SK-N-SH (cell line): ENCODE results near the gene ALPK3. TPM values are rescaled to one million over a fixed set of nuclear protein-coding genes. Genes with fewer than 3 reads are reported as not detected.

Experiments
- CTCF ChIA-PET: fragments of 300-600, 350-600 bp; formaldehyde crosslinking; extraction: SDS; loops from one replicate; lab custom pipeline; 2021; lab: Yijun Ruan, JAX
- POLR2A ChIA-PET: fragments of 350-600 bp; sonication (Branson Sonifier 250); formaldehyde crosslinking; extraction: SDS; loops from one replicate; lab custom pipeline; 2020; ENCODE audit warnings: antibody characterized with exemption, inconsistent platforms; lab: Yijun Ruan, JAX
- DNase-seq: peaks from one replicate; pipeline ENCODE4 v3.0.0; 2012
- H2AFZ ChIP-seq: fragments of 200-600 bp; sonication (generic); 2 replicates; pipeline ENCODE4 v1.8.1; 2016; ENCODE audit warnings: antibody characterized with exemption, mild to moderate bottlenecking, low read depth
- H3F3A ChIP-seq: fragments of 200-600 bp; sonication (generic); replicated peaks from 2 replicates; pipeline ENCODE3; 2016; ENCODE audit warnings: antibody characterized with exemption, mild to moderate bottlenecking; ENCODE audit not compliant: insufficient read depth
- H3K27ac ChIP-seq, 2 experiments: fragments of 200-500 bp in 1 of 2; fragments of 200-600 bp in 1 of 2; sonication (Bioruptor generic) in 1 of 2; sonication (generic), shearing (Covaris generic) in 1 of 2; 2 replicates each; pipeline versions ENCODE4 v1.5.1 to v1.6.1; 2014 to 2016; ENCODE audit warnings: low read depth in 2 of 2, inconsistent platforms in 1 of 2, low read length in 1 of 2, mild to moderate bottlenecking in 1 of 2, mixed read lengths in 1 of 2
- H3K27me3 ChIP-seq: fragments of 200-600 bp; sonication (generic), shearing (Covaris generic); 2 replicates; pipeline ENCODE4 v1.6.1; 2016; ENCODE audit warnings: mixed run types; ENCODE audit not compliant: insufficient read depth
- H3K36me3 ChIP-seq, 2 experiments: fragments of 200-500 bp in 1 of 2; fragments of 200-600 bp in 1 of 2; sonication (Bioruptor generic) in 1 of 2; sonication (generic) in 1 of 2; replicated peaks in 1 of 2; 2 replicates each; pipeline versions ENCODE3 to v1.5.1; 2014 to 2016; ENCODE audit warnings: low read length in 1 of 2, mild to moderate bottlenecking in 1 of 2; ENCODE audit not compliant: insufficient read depth in 2 of 2, control insufficient read depth in 1 of 2
- H3K4me1 ChIP-seq, 2 experiments: fragments of 200-500 bp in 1 of 2; fragments of 200-600 bp in 1 of 2; sonication (Bioruptor generic) in 1 of 2; sonication (generic), shearing (Covaris generic) in 1 of 2; 2 replicates each; pipeline versions ENCODE4 v1.5.1 to v1.6.1; 2014 to 2016; ENCODE audit warnings: low read depth in 1 of 2, low read length in 1 of 2, mixed run types in 1 of 2; ENCODE audit not compliant: insufficient read depth in 2 of 2, control insufficient read depth in 1 of 2
- H3K4me2 ChIP-seq: fragments of 200-600 bp; sonication (generic), shearing (Covaris generic); 2 replicates; pipeline ENCODE4 v1.6.1; 2017; ENCODE audit warnings: mixed run types
- H3K4me3 ChIP-seq, 2 experiments: fragments of 200-500 bp in 1 of 2; fragments of 200-600 bp in 1 of 2; sonication (Bioruptor generic) in 1 of 2; sonication (generic), shearing (Covaris generic) in 1 of 2; 2 replicates each; pipeline versions ENCODE4 v1.5.1 to v1.8.1; 2014 to 2016; ENCODE audit warnings: low read depth in 2 of 2, inconsistent platforms in 1 of 2, low read length in 1 of 2, mild to moderate bottlenecking in 1 of 2, mixed read lengths in 1 of 2, moderate library complexity in 1 of 2
- H3K79me2 ChIP-seq: fragments of 200-600 bp; sonication (generic); 2 replicates; pipeline ENCODE4 v1.8.1; 2017; ENCODE audit warnings: mild to moderate bottlenecking; ENCODE audit not compliant: insufficient read depth
- H3K9ac ChIP-seq: fragments of 200-600 bp; sonication (generic); 2 replicates; pipeline ENCODE4 v1.6.1; 2017; ENCODE audit warnings: mixed run types
- H3K9me2 ChIP-seq: fragments of 200-600 bp; sonication (generic); 2 replicates; pipeline ENCODE4 v1.6.1; 2017; ENCODE audit warnings: mixed run types
- H3K9me3 ChIP-seq: fragments of 200-600 bp; sonication (generic); 2 replicates; pipeline ENCODE4 v1.6.1; 2017; ENCODE audit warnings: mixed run types, mild to moderate bottlenecking, moderate library complexity
- H4K20me1 ChIP-seq: fragments of 200-600 bp; sonication (generic); 2 replicates; pipeline ENCODE4 v1.6.1; 2017; ENCODE audit warnings: mild to moderate bottlenecking, mixed run types; ENCODE audit not compliant: insufficient read depth
- CTCF ChIP-seq: fragments of 200-600 bp; sonication (generic); IDR thresholded peaks from 2 replicates; pipeline ENCODE4 v1.6.1; 2017; ENCODE audit warnings: antibody characterized with exemption, mild to moderate bottlenecking, moderate library complexity
- ELF1 ChIP-seq: IDR thresholded peaks from 2 replicates; pipeline ENCODE4 v1.4.0; 2012
- EP300 ChIP-seq, 2 experiments: IDR thresholded peaks; 2 replicates each; pipeline versions ENCODE4 v1.4.0 to v1.6.1; 2012; ENCODE audit warnings: borderline replicate concordance in 1 of 2, low read depth in 1 of 2, low read length in 1 of 2
- FOXM1 ChIP-seq: IDR thresholded peaks from 2 replicates; pipeline ENCODE4 v1.4.0; 2012; ENCODE audit warnings: low read depth, mild to moderate bottlenecking
- MAX ChIP-seq: IDR thresholded peaks from 2 replicates; pipeline ENCODE4 v1.4.0; 2012; ENCODE audit warnings: low read depth
- POLR2AphosphoS5 ChIP-seq: IDR thresholded peaks from 2 replicates; pipeline ENCODE4 v1.6.1; 2012; ENCODE audit warnings: low read depth, low read length
- REST ChIP-seq: IDR thresholded peaks from 2 replicates; pipeline ENCODE4 v1.6.1; 2012; ENCODE audit warnings: mild to moderate bottlenecking, low read depth, low read length, moderate library complexity
- RXRA ChIP-seq: IDR thresholded peaks from 2 replicates; pipeline ENCODE4 v1.4.0; 2012; ENCODE audit warnings: low read depth, mild to moderate bottlenecking, borderline replicate concordance
- TEAD4 ChIP-seq: IDR thresholded peaks from 2 replicates; pipeline ENCODE4 v1.4.0; 2012; ENCODE audit warnings: mild to moderate bottlenecking, borderline replicate concordance; ENCODE audit not compliant: insufficient read depth
- WGBS: methylation state at CpG from one replicate; pipeline ENCODE4 v1.1.6; 2017; ENCODE audit warnings: low lambda C conversion rate; 5-methylcytosine and 5-hydroxymethylcytosine counted together
- polyA plus RNA-seq, 3 experiments: library from polyadenylated mRNA; depleted of rRNA; stranded (reverse); fragments of >200 nt; gene quantifications; 2 replicates each; pipeline ENCODE4 v1.2.3, GENCODE V29; 2012
- TF ChIP-seq, protein P1 (sequence below): fragments of 150-350 bp; IDR thresholded peaks from 2 replicates; pipeline ENCODE4 v1.6.1; 2017; ENCODE audit warnings: antibody characterized with exemption, low read length, low read depth, borderline replicate concordance

Gene ALPK3
- polyA plus RNA-seq, 1 of the 3 experiments (the other 2 are of a cell fraction), result 0.16 TPM

DNA sequence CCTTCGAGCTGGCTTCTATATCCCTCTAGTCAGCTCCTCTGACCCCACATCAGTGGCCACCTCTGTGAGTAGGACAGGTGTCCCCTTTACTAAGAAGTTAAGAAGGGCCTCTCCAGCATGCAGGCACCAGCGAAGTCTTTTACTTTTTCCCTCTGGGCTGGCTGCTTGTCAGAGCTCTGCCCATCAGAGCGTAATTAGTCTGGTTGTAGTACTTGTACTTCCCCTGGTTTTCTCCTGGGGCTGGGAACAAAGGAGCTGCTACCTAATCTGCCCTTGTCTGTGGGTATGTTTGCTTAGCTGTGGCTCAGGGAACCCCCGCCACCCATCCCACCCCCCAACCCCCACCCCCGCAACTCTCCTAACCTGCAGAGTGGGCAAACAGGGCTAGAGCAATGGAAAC is 27.4 kb upstream of the ALPK3 start:
- Histone ChIP-seq H3K27ac (no peak overlapping the region), H3K4me3 (no peak overlapping the region), H3F3A (no peaks in the 10 kb centered on the region), H3K4me1 (peaks cover 0 to 3% of the 10 kb centered on the region in 2 experiments; a peak in 1 of 4 replicates), H3K27me3 (no peaks in the 10 kb centered on the region), H3K79me2 (peaks cover 74% of the 10 kb centered on the region), H3K36me3 (peaks cover 37 to 42% of the 10 kb centered on the region in 2 experiments), H3K9me3 (no peaks in the 10 kb centered on the region), H2AFZ (no peak overlapping the region), H3K9ac (no peak overlapping the region), H4K20me1 (peaks cover 28% of the 10 kb centered on the region), H3K9me2 (no peaks in the 10 kb centered on the region), H3K4me2 (no peak overlapping the region)
- no peak for TF ChIP-seq ELF1
- TF ChIP-seq, protein P1, sequence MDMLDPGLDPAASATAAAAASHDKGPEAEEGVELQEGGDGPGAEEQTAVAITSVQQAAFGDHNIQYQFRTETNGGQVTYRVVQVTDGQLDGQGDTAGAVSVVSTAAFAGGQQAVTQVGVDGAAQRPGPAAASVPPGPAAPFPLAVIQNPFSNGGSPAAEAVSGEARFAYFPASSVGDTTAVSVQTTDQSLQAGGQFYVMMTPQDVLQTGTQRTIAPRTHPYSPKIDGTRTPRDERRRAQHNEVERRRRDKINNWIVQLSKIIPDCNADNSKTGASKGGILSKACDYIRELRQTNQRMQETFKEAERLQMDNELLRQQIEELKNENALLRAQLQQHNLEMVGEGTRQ, result no peak
- TF ChIP-seq MAX, result no peak
- no peak for TF ChIP-seq REST
- TF ChIP-seq RXRA, result no peak
- no peak for TF ChIP-seq TEAD4
- no peak for TF ChIP-seq FOXM1
- no peak for TF ChIP-seq POLR2AphosphoS5
- TF ChIP-seq CTCF, result no peak
- no peak for TF ChIP-seq EP300 (IDR thresholded peaks at IDR 0.05; ENCODE audit: borderline replicate concordance in 1 of 2, low read depth in 1 of 2, low read length in 1 of 2)
- ChIA-PET POLR2A (no interaction called here), CTCF (interaction anchor here (0.9 kb wide), 1 partner anchor 10 kb away, joined by 3 read pairs; no protein-coding TSS in a partner anchor)
- WGBS, result 97% methylated on average over 5 of the region's 5 CpGs
- DNase-seq, result no peak
